ENCODE results near the gene PLA2G15. TPM values are rescaled to one million over a fixed set of nuclear protein-coding genes. Genes with fewer than 3 reads are reported as not detected.
A peak's percentile ranks its signal among the peaks of the same experiment; 100 is the strongest.

Gene PLA2G15
- total and polyA plus RNA-seq, 2 of the 13 experiments (the other 11 are each of a cell fraction or from before 2014, with no cell fraction given) = 14.4 to 23.7 TPM

GRCh38 chr16:68265078-68265920 lies 20.1 kb downstream of the PLA2G15 start (continued):
- TF ChIP-seq CSRNP2 (CRISPR knock-in tag; conservative IDR thresholded peaks at IDR 0.05; ENCODE audit: low read depth) (no peak), SMARCC2 (IDR thresholded peaks at IDR 0.05) (no peak), KLF6 (CRISPR knock-in tag; IDR thresholded peaks at IDR 0.05) (no peak; the same call in none of the 2 replicates), HNRNPH1 (optimal IDR thresholded peaks at IDR 0.05; ENCODE audit: low read depth, low read length) (no peak), PPARG (CRISPR knock-in tag; conservative IDR thresholded peaks at IDR 0.05) (peak; percentile 81), ZC3H13 (CRISPR knock-in tag; IDR thresholded peaks at IDR 0.05) (peak; percentile 55; the same call in 1 of the 2 replicates), ZFP36L2 (CRISPR knock-in tag; IDR thresholded peaks at IDR 0.05) (no peak), ZNF792 (CRISPR knock-in tag; IDR thresholded peaks at IDR 0.05) (peak; percentile 89; the same call in 1 of the 2 replicates), ZXDC (CRISPR knock-in tag; IDR thresholded peaks at IDR 0.05) (peak; percentile 78), MATR3 (CRISPR knock-in tag; IDR thresholded peaks at IDR 0.05) (no peak), FOXA3 (CRISPR knock-in tag; IDR thresholded peaks at IDR 0.05) (peak; percentile 96), POGK (CRISPR knock-in tag; conservative IDR thresholded peaks at IDR 0.05) (no peak; the same call in 1 of the 2 replicates), ZNF274 (CRISPR knock-in tag; IDR thresholded peaks at IDR 0.05) (no peak; the same call in 1 of the 2 replicates), HNF1A (IDR thresholded peaks at IDR 0.05; ENCODE audit: low read depth) (peak; percentile 55), HNF1A (CRISPR knock-in tag; IDR thresholded peaks at IDR 0.05; ENCODE audit: borderline replicate concordance) (no peak; the same call in 1 of the 2 replicates), ZNF276 (CRISPR knock-in tag; IDR thresholded peaks at IDR 0.05; ENCODE audit: low read depth) (no peak), ZNF30 (CRISPR knock-in tag; IDR thresholded peaks at IDR 0.05) (no peak)

Measured in HepG2 (cell line).